Esophagus mucosa (tissue), 1 donor: ENCODE results near the gene PRKN. TPM values are rescaled to one million over a fixed set of nuclear protein-coding genes. Genes with fewer than 3 reads are reported as not detected.

Experiments used
- ATAC-seq: fragments of 200-7000 bp; cut with Tn5 transposase; one replicate; pipeline ENCODE4 v1.9.1; 2020
- total RNA-seq: library from RNA; stranded (reverse); gene quantifications from one replicate; pipeline ENCODE4 v1.2.4, GENCODE V29; 2023
- donor health status: DM: yes; HTN: yes; CAD: no.

PRKN gene
- total RNA-seq, 1 donor from 2014 or later, result 2.4 TPM

DNA sequence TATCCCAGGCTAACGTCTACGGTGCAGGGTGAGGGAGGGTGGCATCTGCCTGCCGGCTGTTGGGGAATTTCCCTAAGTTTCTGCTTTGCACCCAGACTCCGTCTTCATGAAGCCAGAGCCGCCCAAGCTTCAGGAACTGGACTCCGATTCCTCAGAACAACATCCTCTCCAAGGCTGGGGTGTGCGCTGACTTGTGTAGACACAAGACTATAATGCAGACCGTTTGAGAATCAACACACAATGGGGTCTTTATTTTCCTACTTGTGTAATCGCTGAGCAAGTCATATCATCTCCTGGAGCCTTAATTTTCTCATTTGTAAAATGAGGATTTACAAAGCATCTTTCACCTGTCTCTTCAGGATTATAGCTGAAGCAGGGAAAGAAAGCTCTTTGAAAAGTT, 1293.2 kb downstream of the PRKN start:
- ATAC-seq, result no peak

DNA sequence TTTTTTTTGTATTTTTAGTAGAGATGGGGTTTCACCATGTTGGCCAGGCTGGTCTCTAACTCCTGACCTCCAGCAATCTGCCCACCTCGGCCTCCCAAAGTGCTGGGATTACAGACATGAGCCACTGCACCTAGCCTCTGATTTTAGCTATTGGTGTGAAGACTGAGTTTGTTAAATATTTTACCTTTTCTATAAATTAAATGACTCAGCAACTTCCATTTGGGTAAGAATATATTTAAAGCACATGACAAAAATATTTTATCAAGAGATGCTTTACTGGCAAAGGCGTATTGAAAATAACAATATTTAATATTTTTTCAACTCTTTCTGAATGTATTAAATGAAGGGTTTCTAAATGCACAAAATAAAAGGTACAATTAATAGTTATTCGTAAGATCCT, 1295.0 kb downstream of the PRKN start:
- ATAC-seq, result no peak

DNA sequence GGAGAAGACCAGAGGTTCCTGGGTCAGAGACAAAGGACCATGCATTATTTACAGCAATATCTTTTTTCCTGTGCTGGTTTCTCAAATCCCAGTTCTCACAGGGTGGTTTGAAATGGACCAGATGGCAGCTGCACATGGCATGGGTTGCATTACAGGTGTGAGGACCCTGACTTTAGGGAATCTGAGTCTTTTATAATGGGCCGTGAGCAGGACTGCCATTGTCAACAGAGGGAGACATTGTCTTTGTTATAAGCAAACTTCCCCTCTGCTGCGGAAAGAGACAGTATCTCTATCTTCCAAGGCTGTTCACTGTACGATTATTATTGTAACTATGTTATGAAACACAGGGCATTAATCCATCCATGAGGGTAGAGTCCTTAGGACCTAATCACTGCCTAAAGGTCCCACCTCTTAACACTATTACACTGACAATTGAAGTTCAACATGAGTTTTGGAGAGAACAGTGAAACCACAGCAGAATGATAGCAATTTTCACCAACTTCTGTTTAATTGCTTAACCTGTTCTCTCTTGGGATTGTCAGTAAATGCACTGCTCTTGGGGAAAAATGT, 1297.6 kb downstream of the PRKN start:
- no peak for ATAC-seq

DNA sequence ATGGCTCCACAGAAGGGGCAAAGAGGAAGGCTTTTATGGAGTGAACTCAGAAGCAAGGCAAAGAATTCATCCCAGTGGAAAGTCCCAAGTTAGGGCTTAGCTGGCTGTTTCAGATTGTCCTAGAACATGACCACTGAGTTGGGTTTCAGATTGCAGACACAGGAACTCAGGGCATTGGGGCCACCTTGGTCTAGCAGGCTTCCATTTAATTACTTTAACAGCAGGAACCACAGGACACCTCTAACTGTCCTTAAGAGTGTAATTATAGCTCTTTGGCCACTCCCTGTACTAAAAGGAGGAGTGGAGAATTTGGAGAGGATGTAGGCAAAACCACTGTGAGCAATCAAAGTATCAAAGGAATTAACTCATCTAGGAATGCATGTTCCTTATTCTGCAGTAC, 1303.1 kb downstream of the PRKN start:
- ATAC-seq, result no peak

DNA sequence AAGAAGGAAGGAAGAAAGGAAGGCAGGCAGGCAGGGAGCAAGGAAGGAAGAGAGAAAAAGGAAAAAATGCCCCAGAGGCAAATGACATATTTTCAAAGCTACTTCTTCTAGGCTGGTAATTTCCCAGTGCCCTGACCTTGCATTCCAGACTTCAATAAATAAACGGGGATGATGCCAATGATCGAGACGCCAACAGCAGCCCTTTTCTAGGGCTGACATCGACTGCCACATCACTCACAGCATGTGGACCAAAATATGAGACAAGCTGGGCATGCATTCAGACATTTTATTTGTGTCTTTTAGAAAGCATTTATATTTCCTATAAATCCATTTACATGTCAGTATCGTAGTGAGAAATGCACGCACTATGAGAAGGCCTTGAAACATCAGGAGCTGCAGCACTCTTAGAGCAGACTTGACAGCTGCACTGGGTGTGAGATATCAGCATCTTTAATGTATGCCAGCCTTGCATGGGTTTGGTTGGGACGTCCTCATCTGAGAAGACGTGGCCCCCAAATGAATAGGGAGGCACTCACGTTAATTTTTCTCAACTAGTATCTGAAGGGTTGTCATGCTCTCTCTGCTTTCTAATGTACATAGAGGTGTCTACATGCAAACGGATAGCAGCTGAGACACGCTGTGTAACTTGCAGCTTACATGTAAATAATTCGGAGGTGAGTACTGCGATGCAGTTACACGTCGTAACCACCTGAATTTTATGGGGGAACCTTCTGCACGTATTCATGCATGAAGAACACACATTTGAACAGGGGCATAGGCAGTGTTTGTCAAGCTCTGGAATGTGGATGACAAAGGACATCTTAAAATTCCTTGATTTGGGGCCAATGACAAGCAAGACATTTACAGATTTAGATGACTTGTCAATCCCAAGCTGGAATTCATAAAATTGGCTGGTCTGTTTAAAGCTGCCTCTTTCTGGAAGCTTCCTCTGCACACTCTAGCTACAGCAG, 1304.6 kb downstream of the PRKN start:
- ATAC-seq, result no peak

DNA sequence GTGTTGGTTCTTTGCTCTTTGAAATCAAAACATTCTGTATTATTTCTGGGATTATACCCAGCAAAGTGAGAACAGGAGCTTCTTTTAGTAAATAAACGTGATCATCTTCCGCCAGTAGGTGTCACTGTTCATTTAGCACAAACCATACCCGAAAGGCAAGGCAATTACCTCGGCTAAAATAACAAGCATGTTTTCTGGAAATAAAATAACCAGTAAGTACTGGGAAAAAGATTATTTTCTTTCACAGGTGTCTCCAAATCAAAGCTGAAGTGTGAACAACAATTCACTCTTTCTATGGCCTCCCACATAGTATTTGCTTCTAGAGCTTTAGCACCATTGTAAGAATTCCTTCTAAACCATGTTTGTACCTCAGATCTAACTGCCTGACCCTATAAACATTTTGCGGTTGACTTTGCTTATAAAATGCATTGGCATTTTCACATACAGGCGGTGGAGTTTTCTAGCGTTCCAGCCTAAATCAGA, 1309.1 kb downstream of the PRKN start:
- ATAC-seq, result peak; percentile 60

DNA sequence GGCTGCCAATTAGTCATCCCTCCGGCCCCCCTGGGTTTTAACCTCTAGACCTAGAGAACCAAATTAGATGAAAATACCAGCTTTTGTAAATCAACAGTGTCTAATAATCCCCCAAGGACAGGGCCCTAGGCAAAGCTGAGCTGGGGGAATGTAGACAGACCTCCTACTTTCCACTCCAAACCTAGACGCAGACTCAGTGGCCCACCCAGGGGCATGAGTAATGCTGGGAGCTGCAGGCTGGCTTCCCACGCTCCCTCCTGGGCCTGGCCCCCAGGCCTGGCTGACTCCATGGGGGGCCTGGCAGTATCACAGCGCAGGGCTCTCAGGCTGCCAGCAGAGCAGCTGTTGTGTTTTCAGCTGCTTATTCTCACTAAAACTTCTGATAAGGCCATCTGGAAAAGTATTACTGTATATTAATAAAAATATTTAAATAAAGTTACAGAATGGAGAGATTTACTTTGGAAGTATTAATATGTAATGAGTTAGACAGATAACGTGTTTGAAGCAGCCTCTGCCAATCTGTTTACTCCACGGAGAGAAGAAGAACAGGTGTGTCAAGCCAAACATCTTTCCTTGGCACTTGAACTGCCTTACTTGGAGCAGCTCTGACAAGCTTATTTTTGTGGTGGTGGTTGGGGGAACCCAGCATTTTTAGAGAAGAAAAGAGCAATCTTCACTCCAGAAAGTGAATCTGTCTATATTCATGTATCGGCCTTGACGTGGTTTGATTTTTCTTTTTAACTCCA, 1309.7 kb downstream of the PRKN start:
- no peak for ATAC-seq

DNA sequence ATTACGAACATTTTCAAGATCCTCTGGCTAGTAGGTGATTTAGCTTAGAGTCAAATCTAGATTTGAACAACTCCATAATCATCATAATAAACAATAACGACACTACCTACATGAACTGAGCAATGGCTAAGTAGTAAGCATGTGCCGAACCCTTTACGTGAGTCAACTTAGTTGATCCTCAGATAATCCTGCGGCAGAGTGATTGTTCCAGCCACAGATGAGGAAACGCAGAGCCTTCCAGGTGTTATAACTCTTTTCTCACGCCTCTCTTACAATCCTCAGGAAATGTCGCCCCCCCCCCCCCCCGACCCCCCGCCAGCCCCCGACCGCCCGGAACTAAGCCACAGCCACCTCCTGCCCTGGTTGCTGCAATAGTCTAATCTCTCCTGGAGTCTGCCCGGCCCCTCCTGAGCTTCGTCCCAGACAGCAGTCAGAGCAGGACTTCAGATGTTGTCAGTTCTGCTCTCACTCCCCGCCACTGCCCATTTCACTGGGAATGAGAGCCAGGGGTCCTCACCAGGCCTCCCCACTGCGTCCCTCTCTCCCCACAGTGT, 1312.2 kb downstream of the PRKN start:
- peak; percentile 92 for ATAC-seq

DNA sequence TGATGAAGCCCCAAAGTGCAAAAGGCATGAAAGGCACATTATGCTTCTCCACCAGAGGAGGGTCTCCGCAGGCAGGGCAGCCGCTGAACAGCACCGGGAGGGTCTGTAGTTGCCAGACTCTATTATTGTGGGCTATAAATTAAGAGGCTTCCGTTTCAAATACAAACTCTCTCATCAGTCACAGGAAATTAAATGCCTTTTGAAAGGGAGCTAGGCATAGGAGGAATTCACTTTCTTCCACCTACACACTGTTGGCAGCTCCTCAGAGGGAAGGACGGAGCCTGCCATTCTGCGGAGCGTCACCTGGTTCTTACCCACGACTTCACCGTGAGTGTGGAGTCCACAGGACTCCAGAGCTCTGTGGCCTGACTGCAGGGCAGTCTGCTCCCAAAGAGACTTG, 1312.9 kb downstream of the PRKN start:
- no peak for ATAC-seq

DNA sequence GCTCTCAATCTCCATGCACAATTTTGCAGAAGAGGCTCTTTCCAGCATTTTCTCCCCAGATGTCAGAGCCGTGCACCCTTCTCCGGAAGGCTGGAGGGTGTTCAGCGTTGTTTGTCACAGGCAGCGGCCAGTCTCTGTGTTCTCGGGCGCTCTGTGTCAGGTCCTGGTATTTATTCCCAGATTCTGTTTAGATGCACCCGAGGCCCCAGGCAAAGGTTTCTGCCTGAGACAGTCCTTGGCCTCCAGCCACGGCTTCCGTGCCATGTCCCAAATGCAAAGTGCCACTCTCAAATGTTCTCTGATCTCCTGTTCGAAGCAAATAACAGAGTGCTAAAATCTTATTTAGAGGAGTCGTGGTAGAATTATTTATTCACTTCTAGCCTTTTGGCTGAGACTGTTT, 1313.4 kb downstream of the PRKN start:
- no peak for ATAC-seq

DNA sequence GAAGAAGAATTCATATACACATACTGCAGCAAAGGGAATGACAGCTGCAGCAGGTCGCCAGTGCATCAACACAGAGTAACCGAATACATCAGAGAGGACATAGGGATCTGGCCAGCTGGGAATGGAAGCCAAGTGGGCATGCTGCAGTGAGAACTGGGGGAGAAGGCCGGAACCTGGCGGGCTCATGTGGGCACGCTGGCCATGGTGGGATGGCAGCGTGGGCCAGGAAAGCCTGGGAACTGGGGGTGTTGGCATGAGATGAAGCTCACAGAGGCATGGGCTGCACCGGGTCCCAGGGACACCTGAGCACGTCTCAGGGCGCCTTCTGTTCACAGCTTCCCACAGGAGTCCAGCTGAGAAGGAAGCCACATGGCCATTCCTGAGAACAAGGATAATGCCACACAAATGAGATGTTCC, 1314.2 kb downstream of the PRKN start:
- no peak for ATAC-seq

DNA sequence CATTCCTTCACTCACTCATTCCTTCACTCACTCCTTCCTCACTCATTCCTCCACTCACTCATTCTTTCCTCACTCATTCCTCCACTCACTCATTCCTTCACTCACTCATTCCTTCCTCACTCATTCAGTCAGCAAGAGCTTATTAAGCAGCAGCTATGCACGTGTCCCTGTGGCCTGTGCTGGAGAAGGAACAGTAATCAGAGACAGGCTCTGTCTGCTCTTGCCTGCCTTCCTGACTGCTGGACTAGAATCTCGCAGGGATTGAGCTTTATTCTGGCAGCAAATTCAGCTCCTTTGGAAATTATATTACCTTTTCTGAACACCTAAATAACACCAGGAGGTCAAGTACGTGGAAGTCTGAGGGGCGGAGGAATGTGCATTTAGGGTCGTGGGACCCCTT, 1314.8 kb downstream of the PRKN start:
- ATAC-seq, result no peak

DNA sequence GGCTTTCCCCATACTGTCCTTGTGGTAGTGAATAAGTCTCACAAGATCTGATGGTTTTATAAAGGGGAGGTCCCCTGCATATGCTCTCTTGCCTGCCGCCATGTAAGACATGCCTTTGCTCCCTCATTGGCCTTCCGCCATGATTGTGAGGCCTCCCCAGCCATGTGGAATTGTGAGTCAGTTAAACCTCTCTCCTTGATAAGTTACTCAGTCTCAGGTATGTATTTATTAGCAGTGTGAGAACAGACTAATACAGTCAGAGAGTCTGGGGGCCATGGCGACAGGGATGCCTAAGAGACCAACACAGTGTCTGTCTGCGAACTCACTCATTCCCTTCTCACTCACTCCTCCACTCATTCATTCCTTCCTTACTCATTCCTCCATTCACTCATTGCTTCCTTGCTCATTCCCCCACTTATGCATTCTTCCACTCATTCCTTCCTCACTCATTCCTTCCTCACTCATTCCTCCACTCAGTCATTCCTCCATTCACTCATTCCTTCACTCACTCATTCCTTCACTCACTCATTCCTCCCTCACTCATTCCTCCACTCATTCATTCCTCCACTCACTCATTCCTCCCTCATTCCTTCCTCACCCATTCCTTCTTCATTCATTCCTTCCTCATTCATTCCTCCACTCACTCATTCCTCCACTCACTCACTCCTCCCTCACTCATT, 1316.2 kb downstream of the PRKN start:
- ATAC-seq, result no peak

DNA sequence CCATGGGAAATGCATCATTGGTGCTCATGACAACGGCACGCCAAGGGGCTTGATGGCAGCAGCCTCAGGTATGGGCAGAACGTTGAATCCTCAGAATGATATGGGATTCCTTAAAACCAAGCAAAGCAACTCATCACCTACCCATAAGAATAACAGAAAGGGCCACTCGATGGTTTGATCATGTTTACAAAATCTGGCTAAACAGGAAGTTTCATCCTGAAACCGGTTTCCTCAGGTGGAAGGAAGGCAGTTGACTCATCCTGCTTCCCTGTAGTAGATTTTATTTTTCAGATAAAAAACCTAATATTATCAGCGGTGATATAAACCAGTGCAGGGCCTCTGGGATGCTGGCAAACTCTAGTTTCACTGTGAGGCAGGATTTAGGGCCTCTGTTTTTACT, 1316.8 kb downstream of the PRKN start:
- peak; percentile 37 for ATAC-seq

DNA sequence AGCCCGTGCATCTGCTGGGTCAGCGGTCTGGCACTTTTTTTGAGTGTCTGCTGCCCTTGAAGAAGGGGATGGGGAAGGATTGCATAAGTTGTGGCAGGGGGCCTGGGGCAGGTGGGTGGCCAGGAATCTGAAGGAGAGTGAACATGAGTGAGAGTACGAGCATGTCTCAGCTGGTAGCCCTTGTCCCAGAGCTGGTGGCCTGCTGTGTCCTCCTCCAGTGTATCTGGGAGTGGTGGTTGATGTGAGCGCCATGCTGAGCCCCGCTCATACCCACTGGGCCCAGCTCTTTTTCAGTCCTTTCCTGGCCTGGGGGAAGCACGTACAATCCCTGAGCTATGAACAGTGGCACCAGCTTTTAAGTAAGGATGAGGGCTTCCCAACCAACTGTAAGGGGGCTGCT, 1317.5 kb downstream of the PRKN start:
- ATAC-seq, result no peak

DNA sequence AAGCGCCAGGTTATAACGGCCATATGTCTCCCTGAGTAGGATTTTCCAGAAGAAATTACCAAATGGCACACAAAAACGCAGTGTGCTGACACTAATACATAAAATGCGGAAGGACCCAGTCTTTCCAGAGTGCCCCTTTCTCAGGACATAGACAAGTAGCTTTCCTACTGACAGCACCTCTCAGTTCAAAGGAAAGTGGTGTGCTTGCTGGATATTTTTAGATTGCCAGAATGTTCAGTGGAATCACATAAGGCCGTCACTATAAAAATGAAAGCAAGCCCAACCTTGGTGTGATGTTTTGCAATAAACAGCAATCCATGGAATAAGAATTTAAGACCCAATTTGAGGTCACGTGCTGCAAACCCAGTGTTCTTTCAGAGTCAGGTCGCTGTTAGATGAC, 1318.2 kb downstream of the PRKN start:
- ATAC-seq, result no peak

DNA sequence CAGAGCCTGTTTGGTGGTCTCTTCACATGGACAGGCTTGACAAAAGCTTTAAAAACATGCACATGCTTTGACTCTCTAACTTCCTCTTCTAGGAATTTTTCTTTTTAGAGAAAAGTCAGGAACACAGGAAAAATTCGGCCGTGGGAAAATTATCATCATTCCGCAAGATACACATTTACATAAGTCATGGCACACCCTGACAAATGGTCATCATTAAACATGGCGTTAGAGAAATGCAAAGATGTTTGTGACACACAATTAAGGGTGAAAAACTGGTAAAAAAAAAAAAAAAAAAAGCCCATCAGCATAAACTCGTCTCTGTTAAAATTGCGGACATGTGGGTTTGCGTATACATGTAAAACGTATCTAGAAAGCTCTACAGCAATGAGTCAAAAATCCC, 1319.5 kb downstream of the PRKN start:
- ATAC-seq, result no peak

DNA sequence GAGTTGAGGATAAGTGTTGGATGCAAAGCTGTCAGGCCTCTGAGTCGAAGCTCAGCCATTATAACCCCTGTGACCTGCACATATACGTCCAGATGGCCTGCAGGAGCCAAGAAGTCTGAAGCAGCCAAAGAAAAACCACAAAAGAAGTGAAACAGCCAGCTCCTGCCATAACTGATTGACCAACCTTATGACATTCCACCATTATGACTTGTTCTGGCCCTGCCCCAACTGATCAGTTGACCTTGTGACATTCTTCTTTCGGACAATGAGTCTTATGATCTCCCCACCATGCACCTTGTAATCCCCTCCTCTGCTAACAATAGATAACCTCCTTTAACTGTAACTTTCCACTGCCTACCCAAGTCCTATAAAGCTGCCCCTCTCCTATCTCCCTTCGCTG, 1320.0 kb downstream of the PRKN start:
- ATAC-seq, result no peak

DNA sequence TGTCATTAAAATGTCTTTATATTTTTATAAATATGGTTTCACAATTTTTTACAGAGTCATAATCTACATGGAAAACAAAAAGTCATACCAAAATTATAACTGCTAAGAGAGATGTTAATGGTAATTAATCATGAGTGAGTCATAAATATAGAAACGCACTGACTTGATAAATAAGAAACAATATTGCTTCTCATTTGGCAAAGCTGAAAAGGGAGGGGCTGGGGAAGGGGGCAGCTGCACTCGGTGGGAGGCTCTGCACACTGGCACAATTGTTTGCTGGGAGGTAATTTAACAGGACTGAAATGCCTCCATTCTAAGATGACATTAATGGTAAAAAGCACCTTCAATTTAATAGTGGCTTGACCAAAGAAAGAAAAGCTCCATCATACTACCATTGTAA, 1320.5 kb downstream of the PRKN start:
- ATAC-seq, result no peak

DNA sequence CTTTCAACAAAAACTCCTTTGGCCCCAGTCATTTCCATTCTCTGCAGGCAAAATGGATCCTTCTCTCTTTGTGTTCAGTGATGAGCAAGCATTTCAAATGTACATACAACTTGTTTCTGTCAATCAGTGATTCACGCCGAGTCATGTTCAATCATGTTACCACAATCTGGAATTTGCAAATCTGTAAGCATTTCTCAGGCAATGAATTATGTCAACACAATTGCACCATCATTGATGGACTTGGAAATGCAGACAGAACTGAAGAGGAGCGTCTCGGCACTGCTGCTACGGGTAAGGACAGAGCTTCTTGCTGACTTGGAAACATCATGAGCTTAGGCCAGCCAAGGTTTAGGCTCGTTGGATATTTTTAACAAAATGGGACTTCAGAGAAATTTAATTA, 1320.9 kb downstream of the PRKN start:
- peak; percentile 91 for ATAC-seq

DNA sequence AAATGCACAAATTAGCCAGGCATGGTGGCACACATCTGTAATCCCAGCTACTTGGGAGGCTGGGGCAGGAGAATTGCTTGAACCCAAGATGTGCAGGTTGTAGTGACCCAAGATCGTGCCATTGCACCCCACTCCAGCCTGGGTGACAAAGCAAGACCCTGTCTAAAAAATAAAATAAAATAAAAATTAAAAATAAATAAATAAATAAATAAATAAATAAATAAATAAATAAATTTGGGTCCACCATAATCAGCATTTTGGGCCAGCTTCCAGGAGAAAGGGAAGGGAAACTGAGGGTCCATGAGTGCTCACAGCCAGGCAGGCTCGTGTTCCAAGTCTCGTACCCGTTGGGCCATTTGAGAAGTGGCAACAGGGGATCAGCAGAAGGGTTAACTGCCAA, 1322.1 kb downstream of the PRKN start:
- ATAC-seq, result no peak

DNA sequence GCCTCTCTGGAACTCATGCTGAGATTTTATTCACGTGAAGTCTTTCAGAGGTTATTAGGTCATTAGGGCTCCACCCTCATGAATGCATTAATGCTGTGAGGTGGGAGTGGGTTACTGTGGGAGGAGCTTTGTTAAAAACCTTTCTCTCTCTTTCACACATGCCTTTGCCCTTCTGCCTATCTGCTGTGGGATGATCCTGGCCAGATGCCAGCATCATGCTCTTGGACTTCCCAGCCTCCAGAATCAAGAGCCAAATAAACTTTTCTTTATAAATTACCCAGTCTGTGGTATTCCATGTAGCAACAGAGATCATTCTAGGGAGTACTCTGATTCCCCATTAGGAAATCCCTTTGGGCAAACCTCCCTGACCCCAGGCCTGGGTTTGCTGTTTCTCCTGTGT, 1323.8 kb downstream of the PRKN start:
- ATAC-seq, result no peak
